K562 (cell line): ENCODE results near the gene TXNRD2. TPM values are rescaled to one million over a fixed set of nuclear protein-coding genes. Genes with fewer than 3 reads are reported as not detected.

Experiments used
- ARID3A ChIP-seq: IDR thresholded peaks from 2 replicates; pipeline ENCODE4 v1.6.1; 2012; ENCODE audit warnings: low read depth, low read length, improper control_type of control experiment, borderline replicate concordance
- CHD2 ChIP-seq: IDR thresholded peaks from 2 replicates; pipeline ENCODE4 v1.6.1; 2011; ENCODE audit warnings: low read depth, low read length
- CXXC5 ChIP-seq: fragments of 250-450 bp; sonication (Bioruptor Pico); IDR thresholded peaks from 2 replicates; pipeline ENCODE4 v1.8.0; 2022; ENCODE audit warnings: inconsistent platforms, mild to moderate bottlenecking, moderate library complexity
- ETV1 ChIP-seq: fragments of 450-650 bp; conservative IDR thresholded peaks from 2 replicates; pipeline ENCODE4 v1.6.1; 2016; ENCODE audit warnings: missing genetic modification characterization, control low read depth, low read depth, missing compliant biosample characterization
- FOXO4 ChIP-seq: fragments of 450-650 bp; formaldehyde crosslinking; IDR thresholded peaks from 2 replicates; pipeline ENCODE4 v1.4.0; 2020; ENCODE audit warnings: mild to moderate bottlenecking, moderate library complexity
- GTF2F1 ChIP-seq: IDR thresholded peaks from 2 replicates; pipeline ENCODE4 v1.6.1; 2011; ENCODE audit warnings: low read depth, low read length, improper control_type of control experiment
- HDGF ChIP-seq: fragments of 450-650 bp; IDR thresholded peaks from 2 replicates; pipeline ENCODE4 v1.6.1; 2016
- KLF13 ChIP-seq: fragments of 450-650 bp; IDR thresholded peaks from 2 replicates; pipeline ENCODE4 v1.6.1; 2016; ENCODE audit warnings: missing genetic modification characterization, low read depth, mild to moderate bottlenecking, missing compliant biosample characterization, moderate library complexity, borderline replicate concordance
- LARP7 ChIP-seq: fragments of 450-650 bp; IDR thresholded peaks from 2 replicates; pipeline ENCODE4 v1.6.1; 2016
- MTA3 ChIP-seq: fragments of 450-650 bp; formaldehyde crosslinking; IDR thresholded peaks from 2 replicates; pipeline ENCODE4 v1.6.1; 2017; ENCODE audit warnings: mild to moderate bottlenecking, borderline replicate concordance
- NEUROD1 ChIP-seq: fragments of 150-350 bp; IDR thresholded peaks from 2 replicates; pipeline ENCODE4 v1.6.1; 2014; ENCODE audit warnings: borderline replicate concordance, low read length, low read depth; ENCODE audit not compliant: partially characterized antibody
- PYGO2 ChIP-seq: fragments of 450-650 bp; IDR thresholded peaks from 2 replicates; pipeline ENCODE4 v1.6.1; 2016; ENCODE audit warnings: mild to moderate bottlenecking, missing genetic modification characterization, moderate library complexity, missing compliant biosample characterization
- SETDB1 ChIP-seq: IDR thresholded peaks from one replicate; pipeline ENCODE4 v1.6.1; 2012; ENCODE audit warnings: low read length, control low read depth, inconsistent platforms
- SPI1 ChIP-seq: IDR thresholded peaks from 2 replicates; pipeline ENCODE4 v1.6.1; 2011; ENCODE audit warnings: low read depth, low read length, control low read depth, borderline replicate concordance
- SRF ChIP-seq, 2 experiments: fragments of 250-450, 450-650 bp in 1 of 2; sonication (Bioruptor Pico) in 1 of 2; sonication (generic) in 1 of 2; formaldehyde crosslinking; IDR thresholded peaks; 2 replicates each; pipeline versions ENCODE4 v1.5.0 to v1.5.1; 2020 to 2022; ENCODE audit warnings: mild to moderate bottlenecking in 1 of 2, missing genetic modification reagents in 1 of 2
- TEAD1 ChIP-seq, 2 experiments: fragments of 450-650 bp in 1 of 2; sonication (generic) in 1 of 2; formaldehyde crosslinking; IDR thresholded peaks; 2 replicates each; pipeline versions ENCODE4 v1.4.0 to v1.8.0; 2020 to 2022; ENCODE audit warnings: mild to moderate bottlenecking in 2 of 2, missing genetic modification reagents in 1 of 2
- THAP12 ChIP-seq: fragments of 250-450 bp; sonication (Bioruptor Pico); IDR thresholded peaks from 2 replicates; pipeline ENCODE4 v1.9.0; 2021; ENCODE audit warnings: mild to moderate bottlenecking, inconsistent platforms
- ZBTB9 ChIP-seq: fragments of 450-650 bp; formaldehyde crosslinking; IDR thresholded peaks from 2 replicates; pipeline ENCODE4 v1.4.0; 2020; ENCODE audit warnings: mild to moderate bottlenecking, moderate library complexity
- ZC3H11A ChIP-seq: IDR thresholded peaks from 2 replicates; pipeline ENCODE4 v1.6.1; 2012; ENCODE audit warnings: low read depth, low read length, improper control_type of control experiment
- ZNF696 ChIP-seq: fragments of 250-450 bp; sonication (Bioruptor Pico); conservative IDR thresholded peaks from 2 replicates; pipeline ENCODE4 v1.4.0; 2020; ENCODE audit warnings: mild to moderate bottlenecking, moderate library complexity
- polyA plus RNA-seq, 8 experiments: library from polyadenylated mRNA; depleted of rRNA in 4 of 8; stranded (reverse) in 5 of 8; unstranded in 3 of 8; fragments of >200 nt; fragmentation: Nextera tagmentation in 2 of 8; fragmentation: Illumina TruSeq in 1 of 8; extraction: Ambion mirVana in 2 of 8; extraction: Trizol in 1 of 8; gene quantifications; 2 replicates each; pipeline versions ENCODE4 v1.2.1 to v1.2.3, GENCODE V29; 2011 to 2014; ENCODE audit warnings: inconsistent platforms in 1 of 8, missing spikeins in 1 of 8
- total RNA-seq, 7 experiments: library from RNA; depleted of rRNA in 6 of 7; stranded (reverse); fragments of >200 nt in 6 of 7; fragmentation: Illumina TruSeq in 2 of 7; extraction: Trizol in 2 of 7; gene quantifications; 2 replicates each; pipeline versions ENCODE4 v1.2.1 to v1.2.3, GENCODE V29; 2011 to 2021; ENCODE audit warnings: low replicate concordance in 1 of 7

Gene TXNRD2
- total and polyA plus RNA-seq, 9 of the 15 experiments (the other 6 are each of a cell fraction or from before 2014, with no cell fraction given): 3.3 to 80.2 (median 49.4) TPM

- TF ChIP-seq KLF13 (tag) (0 out of 2 replicates have a peak, but pooled peaks have one; percentile 8), HDGF (peak; percentile 75; the same call in 1 of the 2 replicates), ZBTB9 (0 out of 2 replicates have a peak, but pooled peaks have one; percentile 59), SRF (CRISPR knock-in tag; IDR thresholded peaks at IDR 0.05) (0 out of 4 replicates have a peak, but pooled peaks have one; percentile 28 to 72), TEAD1 (CRISPR knock-in tag; IDR thresholded peaks at IDR 0.05) (0 out of 4 replicates have a peak, but pooled peaks of 1 of the 2 experiments have one; percentile 21), SETDB1 (peak; percentile 40), ARID3A (no peak; the same call in 1 of the 2 replicates), CHD2 (0 out of 2 replicates have a peak, but pooled peaks have one; percentile 12), LARP7 (no peak), ZNF696 (CRISPR knock-in tag) (no peak), NEUROD1 (peak; percentile 37), FOXO4 (0 out of 2 replicates have a peak, but pooled peaks have one; percentile 27), SPI1 (peak; percentile 39; the same call in 1 of the 2 replicates), MTA3 (peak; percentile 55), ZC3H11A (0 out of 2 replicates have a peak, but pooled peaks have one; percentile 47), GTF2F1 (0 out of 2 replicates have a peak, but pooled peaks have one; percentile 34), PYGO2 (tag) (peak; percentile 63; the same call in 1 of the 2 replicates), THAP12 (CRISPR knock-in tag) (0 out of 2 replicates have a peak, but pooled peaks have one; percentile 64), ETV1 (tag) (peak; percentile 97), CXXC5 (CRISPR knock-in tag) (peak; percentile 48)
Observed at GRCh38 chr22:19988965-19989724, 47.5 kb upstream of the TXNRD2 start (continued).
